Measurements from ENCODE around the gene PDE6G.
A peak's percentile ranks its signal among the peaks of the same experiment; 100 is the strongest.

The PDE6G gene

DNA sequence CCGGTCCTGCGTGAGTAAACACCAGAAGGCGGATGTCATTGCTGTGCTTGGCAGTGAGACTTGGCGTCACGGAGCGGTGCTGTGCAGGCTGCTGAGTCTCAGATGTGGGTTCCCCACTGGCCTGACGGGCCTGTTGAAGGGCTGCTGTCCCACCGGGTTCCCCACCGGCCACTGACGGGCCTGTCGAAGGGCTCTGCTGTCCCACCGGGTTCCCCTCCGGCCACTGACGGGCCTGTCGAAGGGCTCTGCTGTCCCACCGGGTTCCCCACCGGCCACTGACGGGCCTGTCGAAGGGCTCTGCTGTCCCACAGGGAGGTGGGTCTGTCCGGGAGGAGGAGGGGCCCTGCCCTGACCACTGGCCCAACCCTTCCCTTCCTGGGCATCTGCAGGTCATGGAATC is 30.3 kb upstream of the PDE6G start:
- DNase-seq, result no peak

GRCh38 chr17:81685108-81685507 is 28.8 kb upstream of the PDE6G start:
- DNase-seq, result peak; percentile 41

DNA sequence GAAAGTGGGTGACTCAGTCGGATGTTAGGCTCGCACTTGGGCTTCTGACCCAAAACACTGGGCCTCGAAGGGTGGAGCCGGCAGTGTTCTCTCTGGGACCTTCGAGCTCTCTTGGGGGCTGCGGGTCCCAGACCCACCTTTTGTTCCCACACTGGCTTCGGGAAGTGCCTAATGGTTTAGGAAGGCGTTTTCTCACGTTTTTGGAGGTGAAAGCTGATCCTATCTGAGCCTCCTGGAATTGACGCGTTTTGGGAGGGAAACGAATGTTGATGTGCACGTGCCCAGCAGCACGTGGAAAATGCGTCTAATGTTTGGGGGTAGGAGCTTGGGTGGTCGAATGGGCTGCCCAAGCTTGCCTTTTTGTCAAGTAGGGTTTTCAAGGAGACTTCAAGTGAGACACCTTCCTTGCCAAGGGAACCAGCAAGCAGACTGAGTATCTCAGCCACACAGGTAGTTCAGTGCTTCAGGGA is 28.1 kb upstream of the PDE6G start:
- peak; percentile 33 for DNase-seq

- peak; percentile 99 for DNase-seq
These were observed 27.5 kb upstream of the PDE6G start, which contains the start of the genes ARL16 and HGS for GRCh38 chr17:81683584-81684441. ARL16 (minus strand) TSS chr17:81683797; CDS start chr17:81683753, 44 bp downstream. HGS (plus strand) TSS chr17:81684011; CDS start chr17:81684067, 56 bp downstream.

- DNase-seq, result no peak
These were observed 26.9 kb upstream of the PDE6G start for GRCh38 chr17:81683208-81683583.

GRCh38 chr17:81682565-81683207 is 26.3 kb upstream of the PDE6G start:
- no peak for DNase-seq

- no peak for DNase-seq
These were observed 25.3 kb upstream of the PDE6G start for GRCh38 chr17:81681672-81682071.

DNA sequence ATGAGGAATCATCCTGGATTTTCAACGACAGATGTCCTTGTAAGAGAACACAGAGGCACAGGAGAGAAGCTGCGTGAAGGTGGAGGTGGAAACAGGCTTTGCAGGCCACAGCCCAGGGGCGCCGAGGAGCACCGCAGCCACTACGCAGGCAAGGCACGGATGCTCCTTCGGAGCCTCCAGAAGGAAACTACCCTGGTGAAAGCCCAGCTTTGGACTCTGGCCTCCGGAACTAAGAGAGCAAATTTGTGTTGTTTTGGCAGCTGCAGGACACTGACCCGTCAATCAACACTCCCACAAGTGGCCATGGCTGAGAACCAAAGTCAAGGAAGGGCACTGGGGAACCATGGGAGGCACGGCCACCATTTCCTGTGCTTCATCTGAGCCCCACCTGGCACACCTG is 23.8 kb upstream of the PDE6G start:
- DNase-seq, result no peak

GRCh38 chr17:81676906-81677305 is 20.6 kb upstream of the PDE6G start:
- no peak for DNase-seq

DNA sequence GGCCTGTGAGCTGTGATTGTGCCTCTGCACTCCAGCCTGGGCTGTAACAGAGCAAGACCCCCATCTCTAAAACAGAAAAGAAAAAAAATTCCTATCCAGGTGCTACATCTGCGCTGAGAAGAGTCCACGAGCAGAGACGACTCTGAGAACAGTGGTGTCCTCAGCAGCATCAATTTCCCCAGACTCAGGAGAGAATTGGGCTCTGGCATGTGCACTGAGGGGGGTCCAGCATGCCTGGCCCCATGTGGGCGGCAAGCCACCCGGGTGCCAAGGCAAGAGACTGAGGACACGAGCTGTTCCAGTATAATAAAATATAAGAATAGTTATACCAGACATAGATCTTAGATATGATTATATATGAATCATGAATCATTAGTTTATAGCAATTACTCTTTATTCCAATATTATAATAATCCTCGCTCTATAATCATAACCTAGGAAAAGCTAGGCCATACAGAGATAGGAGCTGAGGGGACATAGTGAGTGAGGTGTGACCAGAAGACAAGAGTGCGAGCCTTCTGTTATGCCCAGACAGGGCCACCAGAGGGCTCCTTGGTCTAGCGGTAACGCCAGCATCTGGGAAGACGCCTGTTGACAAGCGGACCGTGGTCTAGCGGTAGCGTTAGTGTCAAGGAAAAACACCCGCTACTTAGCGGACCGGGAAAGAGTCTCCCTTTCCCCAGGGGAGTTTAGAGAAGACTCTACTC is 19.3 kb upstream of the PDE6G start:
- DNase-seq, result peak; percentile 41

DNA sequence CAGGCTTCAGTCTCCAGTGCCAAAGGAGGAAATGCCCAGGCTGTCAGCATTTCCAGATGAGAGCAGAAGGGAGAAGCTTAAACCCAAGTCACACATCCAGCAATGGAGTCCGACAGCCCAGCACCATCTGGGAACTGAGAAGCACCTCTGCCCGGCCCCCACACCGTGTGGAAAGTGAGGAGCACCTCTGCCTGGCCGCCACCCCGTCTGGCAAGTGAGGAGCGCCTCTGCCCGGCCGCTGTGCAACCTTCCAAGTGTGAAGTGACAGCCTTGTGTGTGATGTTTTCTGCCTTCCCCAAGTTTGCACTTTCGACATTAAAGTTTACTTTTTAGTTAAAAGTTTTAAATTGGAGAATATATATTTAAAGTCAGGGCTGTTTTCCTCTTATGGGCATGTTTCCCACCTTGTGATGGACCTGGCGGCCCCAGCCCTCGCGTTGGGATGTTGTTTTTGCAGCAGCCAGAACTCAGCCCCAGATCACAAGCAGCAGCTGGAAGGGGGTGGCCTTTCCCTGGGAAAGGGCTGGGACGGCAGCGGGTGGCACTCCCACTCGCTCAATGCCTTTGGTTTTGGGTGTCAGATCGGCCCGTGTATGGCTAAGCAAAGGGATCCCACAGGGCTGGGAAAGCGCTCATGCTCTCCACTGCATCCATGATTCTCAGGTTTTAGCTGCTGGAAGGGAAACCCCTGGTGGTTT is 17.4 kb upstream of the PDE6G start:
- DNase-seq, result no peak

- no peak for DNase-seq
These were observed 16.6 kb upstream of the PDE6G start for GRCh38 chr17:81672954-81673353.

DNA sequence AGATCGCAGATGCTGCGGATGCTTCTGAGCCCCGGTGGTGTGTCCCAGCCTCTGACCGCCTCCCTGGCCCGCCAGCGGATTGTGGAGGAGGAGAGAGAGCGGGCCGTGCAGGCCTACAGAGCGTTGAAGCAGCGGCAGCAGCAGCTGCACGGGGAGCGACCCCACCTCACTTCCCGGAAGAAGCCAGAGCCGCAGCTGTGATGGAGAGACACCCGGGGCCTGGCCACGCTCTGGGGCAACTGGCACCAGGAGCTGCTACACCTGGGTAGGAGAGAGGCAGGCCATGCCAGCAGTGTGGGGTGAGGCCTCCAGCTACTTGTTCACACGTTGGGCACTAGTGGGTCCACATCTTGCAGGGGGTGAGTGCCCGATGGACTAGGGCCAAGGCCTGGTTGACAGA is 16.2 kb upstream of the PDE6G start:
- no peak for DNase-seq

DNA sequence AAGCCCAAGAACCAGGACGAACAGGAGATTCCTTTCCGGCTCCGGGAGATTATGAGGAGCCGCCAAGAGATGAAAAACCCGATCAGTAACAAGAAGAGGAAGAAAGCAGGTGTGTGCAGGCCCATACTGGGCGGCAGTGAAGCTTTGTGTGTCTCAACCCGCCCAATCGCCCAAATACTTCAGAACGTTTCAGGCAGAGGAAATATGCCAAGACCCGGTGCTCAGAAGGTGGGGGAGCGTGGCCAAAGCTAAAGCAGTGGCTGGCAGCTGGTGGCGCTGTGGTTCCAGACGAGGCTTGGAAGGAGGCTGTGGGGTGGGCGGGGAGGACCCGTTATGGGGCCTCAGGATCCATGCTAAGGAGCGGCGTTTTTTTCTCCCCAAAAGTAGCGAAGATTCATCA is 11.4 kb upstream of the PDE6G start:
- DNase-seq, result no peak

DNA sequence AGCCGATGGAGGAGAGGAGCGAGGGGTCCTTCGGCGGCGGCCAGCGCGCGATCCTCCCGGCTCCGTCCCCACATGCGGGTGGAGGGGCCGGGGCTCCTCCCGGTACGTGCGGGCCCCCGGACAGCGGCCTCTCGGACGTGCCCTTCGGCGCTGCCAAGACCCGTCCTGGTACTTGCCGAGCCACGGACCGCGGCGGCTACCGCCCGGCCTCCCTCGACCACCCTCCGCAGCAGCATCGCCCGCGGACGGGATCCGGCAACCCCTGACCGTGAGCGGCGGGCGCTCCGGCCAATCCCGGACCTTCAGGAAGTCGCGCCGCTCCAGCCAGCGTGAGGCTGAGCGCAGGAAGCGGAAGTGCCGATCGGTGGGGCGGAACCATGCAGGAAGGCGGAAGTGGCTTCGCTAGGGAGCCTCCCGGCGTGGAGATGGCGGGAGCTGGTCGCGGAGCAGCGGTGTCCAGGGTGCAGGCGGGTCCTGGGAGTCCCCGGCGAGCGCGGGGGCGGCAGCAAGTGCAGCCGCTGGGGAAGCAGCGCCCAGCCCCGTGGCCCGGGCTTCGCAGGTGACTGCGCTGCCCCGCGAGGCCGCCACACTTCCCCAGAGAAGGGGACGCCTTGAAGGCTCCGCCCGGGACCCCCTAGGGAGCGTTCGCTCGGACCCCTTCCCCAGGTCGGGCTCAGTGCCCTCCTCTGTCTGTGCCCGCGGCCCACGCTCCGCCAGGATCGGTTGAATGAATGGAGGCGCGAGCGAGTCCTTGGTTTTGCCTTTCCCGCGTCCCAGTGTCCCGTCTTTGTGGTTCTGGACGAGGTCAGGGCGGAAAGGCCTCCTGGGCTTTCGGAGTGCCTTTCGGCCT is 10.2 kb upstream of the PDE6G start, which contains the start of the genes CCDC137 and OXLD1:
TSS of gene CCDC137 (plus strand) at position 396 of the 850 bp plus-strand sequence. CDS start at position 426, 30 bp downstream.
TSS of gene OXLD1 (minus strand) at position 264 of the 850 bp plus-strand sequence. CDS start at position 236, 28 bp downstream.
- DNase-seq, result peak; percentile 97

- no peak for DNase-seq
These were observed 9.7 kb upstream of the PDE6G start for GRCh38 chr17:81666092-81666341.

DNA sequence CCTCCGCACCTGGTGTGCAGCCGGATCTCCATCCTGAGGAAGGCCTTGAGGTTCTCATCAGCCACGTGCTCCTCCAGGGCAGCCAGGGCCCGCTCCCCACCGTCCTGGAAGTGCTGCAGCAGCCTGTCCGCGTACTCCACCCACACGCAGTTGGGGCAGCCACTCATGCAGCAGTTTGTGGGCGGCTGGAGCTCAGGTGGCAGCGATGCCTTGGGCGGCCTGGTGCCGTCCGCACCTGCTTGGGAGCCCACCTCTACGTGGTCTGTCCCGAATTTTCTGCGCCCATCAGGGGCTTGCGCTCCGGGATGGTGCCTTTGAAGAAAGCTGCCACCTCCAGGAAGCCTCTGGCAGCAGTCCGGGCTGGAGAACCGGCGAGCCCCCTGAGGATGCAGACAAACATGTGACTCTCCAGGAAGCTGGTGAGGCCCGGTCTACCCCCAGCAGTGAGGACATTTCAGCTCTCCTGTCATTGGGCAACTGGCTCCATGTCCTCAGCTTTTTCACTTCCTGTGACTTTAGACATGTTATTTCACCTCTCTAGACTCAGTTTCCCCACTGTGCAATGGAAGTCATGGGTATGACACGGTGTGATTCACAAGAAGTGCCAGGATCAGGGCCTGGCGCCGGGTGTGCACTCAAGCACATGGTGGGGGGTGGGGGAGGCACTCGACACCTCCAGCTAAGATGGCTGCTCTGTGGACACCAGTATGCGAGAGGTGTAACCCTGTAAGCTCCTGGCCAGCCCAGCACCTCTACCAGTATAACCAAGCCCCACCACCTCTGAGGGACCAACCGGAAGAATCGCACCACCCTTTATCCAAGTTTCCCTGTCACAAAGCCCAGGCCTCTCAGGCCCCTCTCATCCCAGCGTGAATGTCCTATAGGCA is 9.1 kb upstream of the PDE6G start:
- peak; percentile 74 for DNase-seq

- DNase-seq, result no peak
These were observed 7.7 kb upstream of the PDE6G start for GRCh38 chr17:81664051-81664470.

- no peak for DNase-seq
These were observed 5.7 kb upstream of the PDE6G start for GRCh38 chr17:81662002-81662401.

GRCh38 chr17:81660441-81660840 is 4.1 kb upstream of the PDE6G start:
- DNase-seq, result no peak

DNA sequence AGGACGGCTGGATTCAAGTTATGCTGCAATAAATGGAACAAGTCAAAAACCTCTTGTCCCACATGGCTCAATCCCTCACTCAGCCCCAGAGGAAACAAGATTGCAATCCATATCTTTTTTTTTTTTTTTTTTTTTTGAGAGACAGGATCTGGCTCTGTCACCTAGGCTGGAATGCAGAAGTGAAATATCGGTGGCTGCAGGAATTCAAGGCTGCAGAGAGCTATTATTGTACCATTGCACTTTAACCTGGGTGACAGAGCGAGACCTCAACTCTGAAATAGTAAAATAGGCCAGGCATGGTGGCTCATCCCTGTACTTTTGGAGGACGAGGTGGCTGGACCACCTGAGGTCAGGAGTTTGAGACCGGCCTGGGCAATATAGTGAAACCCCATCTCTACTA is 2.7 kb upstream of the PDE6G start:
- no peak for DNase-seq
